H9 (cell line): ENCODE results near the gene PAK5. TPM values are rescaled to one million over a fixed set of nuclear protein-coding genes. Genes with fewer than 3 reads are reported as not detected.

Source experiments
- DNase-seq: peaks from one replicate; pipeline ENCODE4 v3.0.0-alpha.2; 2017
- H2AFZ ChIP-seq: one replicate; pipeline ENCODE4 v1.6.1; 2013; ENCODE audit warnings: mild to moderate bottlenecking, low read length, control low read depth, moderate library complexity
- H2AK5ac ChIP-seq: 2 replicates; pipeline ENCODE4 v1.6.1; 2013; ENCODE audit warnings: low read length, control low read depth, mixed read lengths; ENCODE audit not compliant: insufficient read length
- H2BK120ac ChIP-seq: one replicate; pipeline ENCODE4 v1.6.1; 2013; ENCODE audit warnings: low read depth, mild to moderate bottlenecking, low read length, control low read depth, inconsistent platforms; ENCODE audit not compliant: poor library complexity, severe bottlenecking
- H2BK12ac ChIP-seq: 2 replicates; pipeline ENCODE4 v1.6.1; 2013; ENCODE audit warnings: low read length, control low read depth, mixed read lengths, low read depth; ENCODE audit not compliant: insufficient read length
- H2BK15ac ChIP-seq: 2 replicates; pipeline ENCODE4 v1.6.1; 2013; ENCODE audit warnings: low read depth, low read length, control low read depth
- H2BK20ac ChIP-seq: one replicate; pipeline ENCODE4 v1.6.1; 2013; ENCODE audit warnings: low read depth, mild to moderate bottlenecking, low read length, control low read depth, inconsistent platforms; ENCODE audit not compliant: poor library complexity, severe bottlenecking
- H2BK5ac ChIP-seq: 2 replicates; pipeline ENCODE4 v1.6.1; 2013; ENCODE audit warnings: low read length, control low read depth, mixed read lengths; ENCODE audit not compliant: insufficient read length
- H3K14ac ChIP-seq: 2 replicates; pipeline ENCODE4 v1.6.1; 2013; ENCODE audit warnings: low read length, control low read depth; ENCODE audit not compliant: insufficient read depth
- H3K18ac ChIP-seq: 2 replicates; pipeline ENCODE4 v1.6.1; 2013; ENCODE audit warnings: low read depth, mild to moderate bottlenecking, mixed read lengths, low read length, control low read depth; ENCODE audit not compliant: insufficient read length
- H3K23ac ChIP-seq: 2 replicates; pipeline ENCODE4 v1.6.1; 2013; ENCODE audit warnings: low read length, control low read depth, mixed read lengths, low read depth; ENCODE audit not compliant: insufficient read length
- H3K23me2 ChIP-seq: 2 replicates; pipeline ENCODE4 v1.6.1; 2013; ENCODE audit warnings: low read depth, mild to moderate bottlenecking, mixed read lengths, low read length, control low read depth; ENCODE audit not compliant: insufficient read length, poor library complexity, severe bottlenecking
- H3K27ac ChIP-seq: 2 replicates; pipeline ENCODE4 v1.5.1; 2013; ENCODE audit warnings: low read length, control low read depth, mixed read lengths, low read depth; ENCODE audit not compliant: insufficient read length
- H3K27me3 ChIP-seq: 2 replicates; pipeline ENCODE4 v1.6.1; 2013; ENCODE audit warnings: low read length, control low read depth, inconsistent platforms; ENCODE audit not compliant: insufficient read depth
- H3K4ac ChIP-seq: 2 replicates; pipeline ENCODE4 v1.6.1; 2013; ENCODE audit warnings: low read depth, mild to moderate bottlenecking, control low read depth, inconsistent platforms, low read length, moderate library complexity
- H3K4me1 ChIP-seq: 2 replicates; pipeline ENCODE4 v1.6.1; 2013; ENCODE audit warnings: low read length, control low read depth, inconsistent platforms; ENCODE audit not compliant: insufficient read depth
- H3K4me2 ChIP-seq: 2 replicates; pipeline ENCODE4 v1.6.1; 2013; ENCODE audit warnings: low read length, control low read depth, mixed read lengths; ENCODE audit not compliant: insufficient read length, insufficient read depth
- H3K56ac ChIP-seq: 2 replicates; pipeline ENCODE4 v1.6.1; 2013; ENCODE audit warnings: low read depth, mild to moderate bottlenecking, mixed read lengths, low read length, control low read depth; ENCODE audit not compliant: insufficient read length
- H3K79me1 ChIP-seq: 2 replicates; pipeline ENCODE4 v1.6.1; 2013; ENCODE audit warnings: low read depth, mild to moderate bottlenecking, moderate library complexity, low read length, control low read depth, inconsistent platforms; ENCODE audit not compliant: insufficient read depth, poor library complexity, severe bottlenecking
- H3K79me2 ChIP-seq: 2 replicates; pipeline ENCODE4 v1.6.1; 2013; ENCODE audit warnings: low read length, control low read depth, inconsistent platforms; ENCODE audit not compliant: insufficient read depth
- H3K9ac ChIP-seq: 2 replicates; pipeline ENCODE4 v1.6.1; 2013; ENCODE audit warnings: low read length, control low read depth, mixed read lengths; ENCODE audit not compliant: insufficient read length; ENCODE audit errors: extremely low read depth
- H3K9me3 ChIP-seq: one replicate; pipeline ENCODE4 v1.6.1; 2013; ENCODE audit warnings: low read depth, low read length, inconsistent platforms; ENCODE audit not compliant: control insufficient read depth
- H3T11ph ChIP-seq: one replicate; pipeline ENCODE4 v1.6.1; 2013; ENCODE audit warnings: mild to moderate bottlenecking, low read length, control low read depth, inconsistent platforms
- H4K20me1 ChIP-seq: one replicate; pipeline ENCODE4 v1.6.1; 2013; ENCODE audit not compliant: control insufficient read depth, insufficient read length, insufficient read depth
- H4K5ac ChIP-seq: 2 replicates; pipeline ENCODE4 v1.6.1; 2013; ENCODE audit warnings: low read depth, mild to moderate bottlenecking, mixed read lengths, low read length, control low read depth; ENCODE audit not compliant: insufficient read length
- H4K8ac ChIP-seq: replicated peaks from 2 replicates; pipeline ENCODE4 v1.6.1; 2013; ENCODE audit warnings: low read length, control low read depth, mixed read lengths, low read depth; ENCODE audit not compliant: insufficient read length
- H4K91ac ChIP-seq: 2 replicates; pipeline ENCODE4 v1.6.1; 2013; ENCODE audit warnings: low read depth, mild to moderate bottlenecking, moderate library complexity, mixed read lengths, low read length, control low read depth; ENCODE audit not compliant: insufficient read length
- H3K27ac Mint-ChIP-seq, 3 experiments: 2 replicates in 2 of 3; 3 replicates in 1 of 3; pipeline ENCODE4 v1.8.0; 2020 to 2021; ENCODE audit warnings: mixed read lengths in 3 of 3, mild to moderate bottlenecking in 1 of 3, moderate library complexity in 1 of 3
- H3K27me3 Mint-ChIP-seq: 2 replicates; pipeline ENCODE4 v1.8.0; 2021; ENCODE audit warnings: low read depth, mild to moderate bottlenecking, moderate library complexity, mixed read lengths
- H3K36me3 Mint-ChIP-seq, 3 experiments: 2 replicates in 2 of 3; 3 replicates in 1 of 3; pipeline ENCODE4 v1.8.0; 2020 to 2021; ENCODE audit warnings: low read depth in 3 of 3, mixed read lengths in 3 of 3; ENCODE audit not compliant: insufficient read depth in 1 of 3
- H3K4me1 Mint-ChIP-seq, 2 experiments: 2 replicates each; pipeline ENCODE4 v1.8.0; 2020; ENCODE audit warnings: mixed read lengths in 2 of 2
- H3K4me3 Mint-ChIP-seq, 2 experiments: 2 replicates in 1 of 2; 3 replicates in 1 of 2; pipeline ENCODE4 v1.8.0; 2020 to 2021; ENCODE audit warnings: mild to moderate bottlenecking in 2 of 2, mixed read lengths in 2 of 2, moderate library complexity in 1 of 2
- H3K9me3 Mint-ChIP-seq, 2 experiments: 2 replicates in 1 of 2; 3 replicates in 1 of 2; pipeline ENCODE4 v1.8.0; 2020; ENCODE audit warnings: mild to moderate bottlenecking in 2 of 2, mixed read lengths in 2 of 2, moderate library complexity in 1 of 2
- CTCF ChIP-seq: fragments of 200-600 bp; sonication (generic); conservative IDR thresholded peaks from 3 replicates; pipeline ENCODE4 v1.8.0; 2021; ENCODE audit warnings: antibody characterized with exemption, mild to moderate bottlenecking
- total RNA-seq: library from RNA; stranded (reverse); gene quantifications from 2 replicates; pipeline ENCODE4 v1.2.1, GENCODE V29; 2021

Gene PAK5
- total RNA-seq, 1 experiment from 2014 or later = 0.20 TPM

- Mint-ChIP-seq H3K4me1 (peaks cover 2 to 4% of the 10 kb centered on the region in 2 experiments; a peak in 2 of 4 replicates), H3K9me3 (no peaks in the 10 kb centered on the region), H3K4me3 (no peak overlapping the region), H3K27me3 (no peaks in the 10 kb centered on the region), H3K36me3 (no peaks in the 10 kb centered on the region), H3K27ac (no peak overlapping the region)
- Histone ChIP-seq H3K27me3 (no peaks in the 10 kb centered on the region), H3K14ac (no peak overlapping the region), H3K23me2 (no peaks in the 10 kb centered on the region), H3K23ac (no peak overlapping the region), H2BK15ac (no peak overlapping the region), H3K9me3 (no peaks in the 10 kb centered on the region), H3K4me2 (no peak overlapping the region), H2AFZ (no peak overlapping the region), H3K18ac (no peak overlapping the region), H3K4me1 (peaks cover 3% of the 10 kb centered on the region; the same call in 1 of the 2 replicates), H4K91ac (no peak overlapping the region), H2BK5ac (no peak overlapping the region), H3K4ac (no peak overlapping the region), H3K27ac (no peak overlapping the region), H4K8ac (no peak overlapping the region), H2BK20ac (no peak overlapping the region), H3K79me1 (no peaks in the 10 kb centered on the region), H4K5ac (no peak overlapping the region), H2AK5ac (no peak overlapping the region), H2BK120ac (no peak overlapping the region), H3K79me2 (no peaks in the 10 kb centered on the region), H3K56ac (no peak overlapping the region), H2BK12ac (no peak overlapping the region), H3K9ac (no peak overlapping the region), H4K20me1 (no peaks in the 10 kb centered on the region), H3T11ph (no peak overlapping the region)
- TF ChIP-seq CTCF = no peak
- DNase-seq = no peak
Observed at GRCh38 chr20:9815632-9816031, 23.2 kb downstream of the PAK5 start.
